Measurements from ENCODE around the gene DNM1.

- TF ChIP-seq CTCF (IDR thresholded peaks at IDR 0.05) (no peak), POLR2A (IDR thresholded peaks at IDR 0.05) (no peak)
Observed at GRCh38 chr9:128242828-128243214, 39.6 kb downstream of the DNM1 start.
